KOPT-K1 (cell line): ENCODE measurements around the gene FGB.

Experiments used
- H3K27ac ChIP-seq: fragments of 200-600 bp; sonication (generic); 2 replicates; pipeline ENCODE4 v1.5.1; 2016; ENCODE audit warnings: antibody characterized with exemption, mild to moderate bottlenecking, low read depth, low read length; ENCODE audit not compliant: poor library complexity, severe bottlenecking
- H3K36me3 ChIP-seq: fragments of 200-600 bp; sonication (generic); 2 replicates; pipeline ENCODE4 v1.5.1; 2017; ENCODE audit warnings: antibody characterized with exemption, mild to moderate bottlenecking, low read length, moderate library complexity; ENCODE audit not compliant: insufficient read depth
- H3K9me3 ChIP-seq: fragments of 200-600 bp; sonication (generic); 2 replicates; pipeline ENCODE4 v1.5.1; 2017; ENCODE audit warnings: antibody characterized with exemption, low read length, mild to moderate bottlenecking; ENCODE audit not compliant: insufficient read depth, poor library complexity, severe bottlenecking

Gene FGB

DNA sequence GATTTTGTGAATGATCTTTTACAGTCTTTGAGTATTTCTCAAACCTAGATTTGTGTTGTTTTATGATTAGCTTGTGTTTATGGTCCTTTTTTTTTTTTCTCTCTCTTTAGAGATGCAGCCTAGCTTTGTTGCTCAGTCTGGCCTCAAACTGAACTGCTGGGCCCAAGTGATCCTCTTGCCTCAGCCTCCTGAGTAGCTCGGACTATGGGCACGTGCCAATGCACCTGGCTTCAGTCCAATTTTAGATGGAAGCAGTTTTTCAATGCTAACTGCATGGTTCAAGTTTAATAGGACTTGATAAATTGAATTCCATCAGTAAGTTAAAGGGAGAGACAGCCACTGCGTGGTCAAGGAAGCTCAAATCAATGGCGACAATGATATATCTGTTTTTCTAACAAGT lies 53.5 kb downstream of the FGB start:
- H3K9me3 ChIP-seq: no peaks in the 10 kb centered on the region
- H3K27ac ChIP-seq: no peak overlapping the region

DNA sequence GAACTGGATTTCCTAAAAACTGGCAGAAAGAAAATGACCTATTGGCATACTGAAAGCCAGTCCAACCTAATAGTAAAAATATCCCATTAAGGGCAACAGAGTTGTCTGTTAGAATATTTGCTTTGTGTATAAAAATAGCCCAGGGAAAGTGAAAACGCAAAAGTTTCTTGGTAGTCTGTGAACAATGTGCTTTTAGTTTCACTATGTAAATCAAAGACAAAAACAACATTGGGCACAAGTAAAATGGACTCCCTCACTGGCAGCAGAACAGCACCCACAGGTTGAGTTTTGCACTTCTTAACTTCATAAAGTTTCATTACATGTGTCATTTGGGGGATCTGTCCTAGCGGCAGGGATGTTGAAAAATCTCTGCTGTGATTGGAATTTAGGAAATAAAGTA lies 53.9 kb downstream of the FGB start:
- H3K9me3 ChIP-seq: no peaks in the 10 kb centered on the region
- H3K36me3 ChIP-seq: no peaks in the 10 kb centered on the region
- H3K27ac ChIP-seq: no peak overlapping the region

More for the DNA sequence above, 53.5 kb downstream of the FGB start:
- H3K36me3 ChIP-seq: no peaks in the 10 kb centered on the region

DNA sequence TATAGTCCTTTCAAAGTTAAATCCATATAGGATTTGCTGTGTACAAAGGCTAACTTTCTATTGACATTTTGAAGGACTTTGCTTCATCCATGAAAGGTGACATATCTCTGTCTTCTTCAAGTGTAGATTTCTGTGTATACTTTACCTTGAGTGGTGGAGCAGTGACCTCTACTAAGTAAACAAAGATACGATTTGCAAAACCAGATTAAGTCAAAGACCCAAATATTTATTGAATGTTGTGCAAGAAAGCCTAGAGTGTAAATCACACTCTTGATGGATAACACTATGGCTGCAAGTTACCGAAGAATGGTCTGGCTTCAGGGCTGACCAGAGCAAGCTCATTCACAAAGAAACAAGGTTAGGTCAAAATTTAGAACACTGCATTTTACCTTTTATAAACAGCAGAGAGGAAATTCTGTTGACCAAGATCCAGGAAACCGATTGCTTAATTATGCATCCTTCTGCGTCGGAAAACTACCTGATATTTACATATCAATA lies 55.1 kb downstream of the FGB start:
- Histone ChIP-seq H3K9me3 (no peaks in the 10 kb centered on the region), H3K27ac (no peak overlapping the region), H3K36me3 (no peaks in the 10 kb centered on the region)

DNA sequence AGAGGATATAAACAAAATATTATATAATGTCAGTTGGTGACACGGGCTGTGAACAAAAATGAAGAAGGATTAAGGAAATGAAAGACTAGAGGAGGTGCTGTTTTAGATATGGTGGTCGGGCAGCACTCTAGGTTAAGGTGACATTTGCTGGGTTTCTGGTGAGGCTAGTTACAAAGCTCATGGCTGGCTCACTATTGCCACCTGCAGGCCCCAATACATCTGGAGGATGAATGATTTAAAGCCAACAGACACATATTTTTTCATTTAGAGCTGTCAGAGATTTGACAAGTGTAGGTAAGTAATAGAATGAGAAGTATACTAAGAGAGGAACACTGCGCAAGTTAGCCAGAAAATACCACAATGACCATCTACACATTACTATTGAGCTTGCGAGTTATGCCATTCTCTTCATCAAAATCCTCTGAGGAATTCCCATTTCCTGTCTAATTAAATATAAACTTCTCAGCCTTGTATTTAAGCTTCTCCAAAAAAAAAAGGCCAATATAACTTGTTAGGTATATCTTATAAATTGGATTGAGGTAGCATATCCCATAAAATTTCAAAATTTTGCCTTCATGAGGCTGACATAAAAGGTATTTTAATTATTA lies 56.0 kb downstream of the FGB start:
- Histone ChIP-seq H3K27ac (no peak overlapping the region), H3K9me3 (no peaks in the 10 kb centered on the region), H3K36me3 (no peaks in the 10 kb centered on the region)

DNA sequence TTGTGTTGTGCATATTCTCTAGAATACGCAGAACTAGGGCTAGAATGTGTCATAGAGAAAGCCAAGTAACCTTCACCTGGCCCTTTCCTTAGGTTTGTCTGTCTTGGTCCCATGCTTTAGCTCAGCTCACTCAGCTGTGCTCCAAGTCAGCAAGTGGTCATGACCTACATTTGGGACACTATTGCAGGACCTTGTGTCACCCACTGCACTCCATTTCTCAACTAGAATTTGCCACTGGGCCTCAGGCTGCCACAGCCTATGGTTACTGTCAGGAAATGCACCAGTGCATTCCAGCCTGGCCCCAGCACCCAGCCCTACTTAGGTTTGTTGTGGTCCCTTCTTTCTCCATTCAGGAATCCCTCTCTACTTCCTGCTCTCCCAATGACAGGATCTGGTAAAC lies 57.3 kb downstream of the FGB start:
- no peaks in the 10 kb centered on the region for H3K36me3 ChIP-seq
- H3K9me3 ChIP-seq: no peaks in the 10 kb centered on the region
- H3K27ac ChIP-seq: no peak overlapping the region
